LNCaP clone FGC (cell line): Measurements from ENCODE around the gene CYSRT1.

ENCODE experiments used
- DNase-seq: peaks from one replicate; pipeline ENCODE4 v3.0.0-alpha.2; 2011; ENCODE audit warnings: low read depth
- H3K4me3 ChIP-seq: 2 replicates; pipeline ENCODE4 v1.5.1; 2011; ENCODE audit warnings: mild to moderate bottlenecking, low read depth, low read length, control low read depth
- CTCF ChIP-seq: IDR thresholded peaks from 2 replicates; pipeline ENCODE4 v1.5.1; 2012; ENCODE audit warnings: mild to moderate bottlenecking; ENCODE audit not compliant: control insufficient read depth, insufficient read depth; ENCODE audit errors: extremely low read depth

Gene CYSRT1

DNA sequence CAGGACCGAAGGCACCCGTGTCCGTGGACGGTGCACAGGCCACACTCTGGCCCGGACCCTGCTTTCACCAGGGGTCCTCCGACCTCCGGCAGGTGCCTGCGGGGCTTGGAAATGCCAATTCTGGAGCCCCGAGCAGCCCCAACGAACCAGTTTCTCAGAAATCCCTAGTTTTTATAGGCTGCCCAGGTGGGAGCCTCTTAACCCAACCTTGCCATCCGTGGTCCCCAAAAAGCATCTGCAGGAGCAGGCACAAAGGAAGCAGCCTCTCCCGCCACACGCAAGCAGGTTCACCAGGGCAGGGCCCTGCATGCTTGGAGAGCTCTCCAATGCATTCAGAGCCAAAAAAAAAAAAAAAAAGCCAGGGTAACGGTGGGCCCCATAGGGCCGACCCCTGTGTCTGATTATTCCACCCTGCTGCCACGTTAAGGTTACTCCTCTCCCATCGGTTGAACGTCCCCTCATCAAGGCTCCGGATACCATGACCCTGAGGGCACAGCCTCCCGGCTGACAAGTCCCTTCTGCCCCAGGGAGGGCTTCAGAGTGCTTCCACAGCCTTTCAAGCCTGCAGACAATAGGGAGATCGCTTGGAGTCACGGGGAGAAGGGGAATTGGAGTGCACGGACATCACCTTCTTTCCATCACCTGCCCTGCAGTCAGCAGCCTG is 23.6 kb upstream of the CYSRT1 start:
- no peak for DNase-seq
- H3K4me3 ChIP-seq, result peak overlapping the region; percentile 70
- TF ChIP-seq CTCF, result no peak

GRCh38 chr9:137202966-137203365 is 22.0 kb upstream of the CYSRT1 start:
- TF ChIP-seq CTCF, result no peak
- no peak for DNase-seq
- H3K4me3 ChIP-seq, result no peak overlapping the region

DNA sequence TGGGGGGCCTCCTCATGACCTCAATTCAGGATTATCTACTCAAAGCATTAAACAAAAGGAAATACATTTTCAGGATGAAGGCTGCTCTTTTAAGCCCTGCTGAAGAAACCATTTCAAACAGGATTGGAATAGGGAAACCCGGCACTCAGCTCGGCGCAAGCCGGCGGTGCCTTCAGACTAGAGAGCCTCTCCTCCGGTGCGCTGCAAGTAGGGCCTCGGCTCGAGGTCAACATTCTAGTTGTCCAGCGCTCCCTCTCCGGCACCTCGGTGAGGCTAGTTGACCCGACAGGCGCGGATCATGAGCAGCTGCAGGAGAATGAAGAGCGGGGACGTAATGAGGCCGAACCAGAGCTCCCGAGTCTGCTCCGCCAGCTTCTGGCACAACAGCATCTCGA is 20.2 kb upstream of the CYSRT1 start:
- peak overlapping the region; percentile 85 for H3K4me3 ChIP-seq
- no peak for DNase-seq
- TF ChIP-seq CTCF, result no peak

GRCh38 chr9:137205126-137206069 is 19.6 kb upstream of the CYSRT1 start, which contains the start of the genes NDOR1 and TMEM203:
Gene NDOR1 (plus strand): TSS chr9:137205700. CDS start chr9:137205778, 78 bp downstream.
Gene TMEM203 (minus strand): TSS chr9:137205648. CDS start chr9:137205414, 234 bp downstream.
- DNase-seq, result no peak

DNA sequence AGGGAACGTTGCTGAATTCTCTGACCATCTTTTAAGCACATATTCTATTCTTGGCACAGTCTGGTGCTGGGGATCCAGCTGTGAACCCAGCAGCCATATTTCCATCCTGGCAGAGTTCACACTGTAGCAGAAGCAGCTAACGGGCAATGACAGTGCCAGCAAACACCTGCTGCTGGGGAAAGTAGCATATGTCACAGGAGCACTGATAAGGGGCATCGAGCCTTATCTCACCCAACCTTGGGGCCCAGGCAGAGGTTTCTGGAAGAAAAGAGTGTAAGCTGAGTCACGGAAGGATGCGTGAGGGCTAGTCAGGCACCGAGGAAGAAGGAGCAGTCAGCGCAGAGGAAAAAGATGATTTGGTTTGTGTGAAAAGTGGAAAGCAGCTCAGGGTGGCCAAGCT is 18.4 kb upstream of the CYSRT1 start:
- peak overlapping the region; percentile 85 for H3K4me3 ChIP-seq
- no peak for TF ChIP-seq CTCF
- no peak for DNase-seq

More at GRCh38 chr9:137205126-137206069, 19.6 kb upstream of the CYSRT1 start, which contains the start of the genes NDOR1 and TMEM203:
- peak within 1 kb of the TSS; percentile 85 for H3K4me3 ChIP-seq
- no peak for TF ChIP-seq CTCF

- TF ChIP-seq CTCF, result no peak
- no peak overlapping the region for H3K4me3 ChIP-seq
- no peak for DNase-seq
Measured at GRCh38 chr9:137211532-137211931, 13.4 kb upstream of the CYSRT1 start.
